Tibial nerve (tissue), 4 donors: ENCODE measurements around the gene DDX11.
"Not testable (repeated sequence)": the region's sequence is repeated elsewhere in the genome, so short reads cannot be mapped to it uniquely, and the experiment has no call there.

Experiments used
- EP300 ChIP-seq, 2 donors: sonication (generic); formaldehyde crosslinking; IDR thresholded peaks; one replicate each; pipeline ENCODE4 v1.6.1; 2017; ENCODE audit warnings: antibody characterized with exemption in 2 of 2, mild to moderate bottlenecking in 1 of 2
- TF ChIP-seq, protein P1 (sequence below), 5 experiments: fragments of 200-600 bp in 3 of 5; fragments of 450-650 bp in 2 of 5; sonication (generic) in 3 of 5; IDR thresholded peaks; one replicate each; pipeline ENCODE4 v1.5.1; 2016 to 2019; ENCODE audit warnings: antibody characterized with exemption in 5 of 5, mild to moderate bottlenecking in 3 of 5, moderate library complexity in 2 of 5

DNA sequence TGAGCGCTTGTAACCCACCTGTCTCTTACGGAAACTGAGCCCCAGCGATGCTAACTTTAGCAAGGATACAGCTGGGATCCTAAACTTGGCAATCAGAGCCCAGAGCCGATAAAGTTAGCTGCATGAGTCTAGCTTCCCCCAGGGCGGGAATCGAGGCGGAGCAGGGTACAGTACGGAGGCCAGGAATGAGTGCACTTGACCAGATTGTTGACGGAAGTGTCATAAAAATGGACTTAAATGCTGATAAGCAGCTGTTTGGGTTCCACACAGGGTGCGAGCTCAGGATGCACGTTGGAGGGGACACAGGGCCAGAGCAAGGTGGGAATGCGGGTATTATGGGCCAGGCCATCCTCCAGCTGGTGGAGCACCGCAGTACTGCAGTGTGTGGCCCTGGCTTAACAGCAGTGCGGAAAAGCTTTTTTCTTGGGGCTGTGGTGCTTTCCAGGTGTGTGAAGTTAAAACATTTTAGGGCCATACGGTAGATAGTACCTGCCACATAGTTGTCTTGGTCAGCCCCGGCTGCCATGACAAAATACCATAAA, 744 bp downstream of the DDX11 start:
- TF ChIP-seq, protein P1, sequence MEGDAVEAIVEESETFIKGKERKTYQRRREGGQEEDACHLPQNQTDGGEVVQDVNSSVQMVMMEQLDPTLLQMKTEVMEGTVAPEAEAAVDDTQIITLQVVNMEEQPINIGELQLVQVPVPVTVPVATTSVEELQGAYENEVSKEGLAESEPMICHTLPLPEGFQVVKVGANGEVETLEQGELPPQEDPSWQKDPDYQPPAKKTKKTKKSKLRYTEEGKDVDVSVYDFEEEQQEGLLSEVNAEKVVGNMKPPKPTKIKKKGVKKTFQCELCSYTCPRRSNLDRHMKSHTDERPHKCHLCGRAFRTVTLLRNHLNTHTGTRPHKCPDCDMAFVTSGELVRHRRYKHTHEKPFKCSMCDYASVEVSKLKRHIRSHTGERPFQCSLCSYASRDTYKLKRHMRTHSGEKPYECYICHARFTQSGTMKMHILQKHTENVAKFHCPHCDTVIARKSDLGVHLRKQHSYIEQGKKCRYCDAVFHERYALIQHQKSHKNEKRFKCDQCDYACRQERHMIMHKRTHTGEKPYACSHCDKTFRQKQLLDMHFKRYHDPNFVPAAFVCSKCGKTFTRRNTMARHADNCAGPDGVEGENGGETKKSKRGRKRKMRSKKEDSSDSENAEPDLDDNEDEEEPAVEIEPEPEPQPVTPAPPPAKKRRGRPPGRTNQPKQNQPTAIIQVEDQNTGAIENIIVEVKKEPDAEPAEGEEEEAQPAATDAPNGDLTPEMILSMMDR (IDR thresholded peaks at IDR 0.05): not testable (repeated sequence)
- TF ChIP-seq EP300 (IDR thresholded peaks at IDR 0.05): not testable (repeated sequence)
